ENCODE data around the gene PPP1R14D.

The PPP1R14D gene

GRCh38 chr15:40850576-40851112, 22.1 kb upstream of the PPP1R14D start:
- no peak for DNase-seq

GRCh38 chr15:40847223-40847961, 18.9 kb upstream of the PPP1R14D start:
- DNase-seq, result no peak

GRCh38 chr15:40846841-40847222, 18.3 kb upstream of the PPP1R14D start:
- no peak for DNase-seq

- no peak for DNase-seq
Measured at GRCh38 chr15:40845511-40846284, 17.2 kb upstream of the PPP1R14D start.

- no peak for DNase-seq
Measured at GRCh38 chr15:40845036-40845435, 16.5 kb upstream of the PPP1R14D start.

GRCh38 chr15:40844696-40845030, 16.2 kb upstream of the PPP1R14D start:
- DNase-seq, result peak; percentile 38

- peak; percentile 77 for DNase-seq
Measured at GRCh38 chr15:40843885-40844695, 15.6 kb upstream of the PPP1R14D start, which contains the start of gene SPINT1. SPINT1 (plus strand) TSS chr15:40844048; CDS start chr15:40844555, 507 bp downstream.

GRCh38 chr15:40843261-40843884, 14.9 kb upstream of the PPP1R14D start:
- DNase-seq, result no peak

GRCh38 chr15:40841741-40842140, 13.2 kb upstream of the PPP1R14D start:
- no peak for DNase-seq

- no peak for DNase-seq
Measured at GRCh38 chr15:40838756-40839155, 10.2 kb upstream of the PPP1R14D start.

GRCh38 chr15:40836020-40836419, 7.5 kb upstream of the PPP1R14D start:
- no peak for DNase-seq

- DNase-seq, result no peak
Measured at GRCh38 chr15:40832903-40833302, 4.4 kb upstream of the PPP1R14D start.

- no peak for DNase-seq
Measured at GRCh38 chr15:40831861-40832260, 3.4 kb upstream of the PPP1R14D start.

GRCh38 chr15:40830884-40831283, 2.4 kb upstream of the PPP1R14D start:
- no peak for DNase-seq

GRCh38 chr15:40829115-40829514, 607 bp upstream of the PPP1R14D start:
- no peak for DNase-seq

- no peak for DNase-seq
Measured at GRCh38 chr15:40826423-40827075, 2.0 kb downstream of the PPP1R14D start.

- no peak for DNase-seq
Measured at GRCh38 chr15:40825661-40826422, 2.7 kb downstream of the PPP1R14D start.

GRCh38 chr15:40823572-40824343, 4.8 kb downstream of the PPP1R14D start:
- DNase-seq, result no peak

GRCh38 chr15:40821195-40821594, 7.3 kb downstream of the PPP1R14D start:
- DNase-seq, result no peak

- no peak for DNase-seq
Measured at GRCh38 chr15:40819048-40819447, 9.5 kb downstream of the PPP1R14D start.

Data from activated CD8-positive, alpha-beta memory T cell treated with anti-CD3 and anti-CD28 coated beads, Interleukin-2, amount 50 U/mL, for 4 hours (primary cell).